ENCODE measurements around the gene SHISA8.

The SHISA8 gene

DNA sequence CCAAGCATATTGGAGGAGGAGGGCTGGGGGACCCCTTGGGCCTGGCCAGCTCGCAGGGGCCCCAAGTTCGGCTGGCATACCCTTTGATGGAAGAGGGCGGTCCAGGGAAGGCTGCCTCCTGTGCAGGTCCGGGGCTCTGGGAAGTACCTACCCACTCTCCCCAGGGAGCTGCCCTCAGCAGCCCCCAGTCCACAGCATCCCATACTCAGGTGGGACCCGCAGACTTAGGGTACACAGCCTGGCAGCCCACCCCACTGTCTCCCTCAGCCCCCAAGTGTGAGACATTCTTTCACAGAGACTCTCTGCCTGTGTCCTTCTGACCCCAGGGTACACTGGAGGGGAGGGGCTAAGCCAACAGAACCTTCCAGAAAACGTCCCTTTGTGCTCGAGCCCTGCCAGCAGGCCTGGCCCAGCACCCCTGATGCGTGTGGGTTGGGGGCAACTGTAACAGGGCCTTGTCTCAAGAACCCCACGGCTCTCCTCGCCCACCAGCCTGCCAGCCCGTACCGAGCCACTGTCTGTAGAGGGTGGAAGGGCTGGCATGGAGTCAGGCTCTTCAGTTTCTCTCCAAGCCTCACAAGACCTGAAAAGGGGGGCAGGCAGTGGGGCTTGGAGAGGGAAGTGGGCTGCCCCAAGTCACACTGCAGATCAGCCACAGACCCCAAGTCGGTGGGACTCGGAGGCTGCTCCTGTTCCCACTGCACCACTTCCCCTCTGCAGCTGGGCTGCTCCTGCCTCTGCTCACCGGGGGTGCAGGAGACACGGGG, 18.7 kb upstream of the SHISA8 start:
- no peak for DNase-seq (ENCODE audit: low spot score)
- TF ChIP-seq, protein P1, sequence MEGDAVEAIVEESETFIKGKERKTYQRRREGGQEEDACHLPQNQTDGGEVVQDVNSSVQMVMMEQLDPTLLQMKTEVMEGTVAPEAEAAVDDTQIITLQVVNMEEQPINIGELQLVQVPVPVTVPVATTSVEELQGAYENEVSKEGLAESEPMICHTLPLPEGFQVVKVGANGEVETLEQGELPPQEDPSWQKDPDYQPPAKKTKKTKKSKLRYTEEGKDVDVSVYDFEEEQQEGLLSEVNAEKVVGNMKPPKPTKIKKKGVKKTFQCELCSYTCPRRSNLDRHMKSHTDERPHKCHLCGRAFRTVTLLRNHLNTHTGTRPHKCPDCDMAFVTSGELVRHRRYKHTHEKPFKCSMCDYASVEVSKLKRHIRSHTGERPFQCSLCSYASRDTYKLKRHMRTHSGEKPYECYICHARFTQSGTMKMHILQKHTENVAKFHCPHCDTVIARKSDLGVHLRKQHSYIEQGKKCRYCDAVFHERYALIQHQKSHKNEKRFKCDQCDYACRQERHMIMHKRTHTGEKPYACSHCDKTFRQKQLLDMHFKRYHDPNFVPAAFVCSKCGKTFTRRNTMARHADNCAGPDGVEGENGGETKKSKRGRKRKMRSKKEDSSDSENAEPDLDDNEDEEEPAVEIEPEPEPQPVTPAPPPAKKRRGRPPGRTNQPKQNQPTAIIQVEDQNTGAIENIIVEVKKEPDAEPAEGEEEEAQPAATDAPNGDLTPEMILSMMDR (IDR thresholded peaks at IDR 0.05; ENCODE audit: borderline replicate concordance, control extremely low read depth, extremely low read depth, insufficient read depth, missing control alignments) = no peak
- in situ Hi-C loops (cut with MboI; ENCODE audit: low sequenced_read_pairs, unreplicated experiment) = no loop called here

DNA sequence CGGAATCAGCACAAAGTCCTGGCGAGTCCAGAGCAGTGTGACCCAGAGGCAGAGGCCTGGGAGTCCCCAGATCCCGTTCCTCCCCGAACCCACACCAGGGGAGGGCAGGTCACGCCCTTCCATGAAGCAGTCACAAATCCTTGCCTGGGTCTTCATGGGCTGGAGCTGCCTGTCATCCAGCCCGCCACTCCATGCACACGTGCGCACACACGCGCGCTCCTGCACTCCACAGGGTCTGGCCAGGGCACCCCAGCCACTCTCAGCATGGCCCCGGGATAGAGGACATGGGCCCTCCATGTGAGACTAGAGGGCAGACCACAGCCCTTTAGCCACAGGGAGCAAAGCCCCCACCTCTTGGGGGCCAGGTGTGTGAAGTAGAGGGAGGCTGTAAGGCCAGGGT, 17.5 kb upstream of the SHISA8 start:
- no peak for DNase-seq (ENCODE audit: low spot score)
- in situ Hi-C loops (cut with MboI; ENCODE audit: low sequenced_read_pairs, unreplicated experiment) = no loop called here
- TF ChIP-seq, protein P1 (IDR thresholded peaks at IDR 0.05; ENCODE audit: borderline replicate concordance, control extremely low read depth, extremely low read depth, insufficient read depth, missing control alignments) = no peak

DNA sequence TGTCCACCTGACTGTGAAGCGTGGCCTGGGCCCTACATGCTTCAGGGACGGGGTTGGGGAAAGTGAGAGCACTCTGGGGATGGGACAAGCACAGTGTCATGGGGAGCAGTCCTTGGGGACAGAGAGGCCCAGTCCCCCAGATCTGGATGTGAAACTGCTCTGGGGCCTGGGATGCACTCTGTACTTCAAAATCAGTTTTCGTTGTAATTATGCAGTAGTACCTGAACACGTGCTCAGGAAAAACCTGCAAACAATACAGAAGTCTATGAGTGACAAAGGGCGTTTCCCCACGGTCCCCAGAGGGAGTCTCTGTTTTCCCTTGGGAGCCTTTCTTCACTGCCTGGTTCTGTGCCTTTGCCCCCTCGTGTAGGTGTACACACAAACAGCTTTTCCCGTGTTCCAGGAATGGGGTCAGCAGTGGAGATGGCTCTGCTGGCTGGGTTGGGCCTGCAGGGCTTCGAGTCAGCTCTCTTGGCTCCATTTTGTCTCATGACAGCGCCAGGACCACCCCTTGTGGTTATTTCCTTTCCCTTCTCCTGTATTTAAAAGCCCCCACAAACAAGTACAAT, 16.9 kb upstream of the SHISA8 start:
- DNase-seq (ENCODE audit: low spot score) = no peak
- in situ Hi-C loops (cut with MboI; ENCODE audit: low sequenced_read_pairs, unreplicated experiment) = no loop called here
- TF ChIP-seq, protein P1 (IDR thresholded peaks at IDR 0.05; ENCODE audit: borderline replicate concordance, control extremely low read depth, extremely low read depth, insufficient read depth, missing control alignments) = no peak

DNA sequence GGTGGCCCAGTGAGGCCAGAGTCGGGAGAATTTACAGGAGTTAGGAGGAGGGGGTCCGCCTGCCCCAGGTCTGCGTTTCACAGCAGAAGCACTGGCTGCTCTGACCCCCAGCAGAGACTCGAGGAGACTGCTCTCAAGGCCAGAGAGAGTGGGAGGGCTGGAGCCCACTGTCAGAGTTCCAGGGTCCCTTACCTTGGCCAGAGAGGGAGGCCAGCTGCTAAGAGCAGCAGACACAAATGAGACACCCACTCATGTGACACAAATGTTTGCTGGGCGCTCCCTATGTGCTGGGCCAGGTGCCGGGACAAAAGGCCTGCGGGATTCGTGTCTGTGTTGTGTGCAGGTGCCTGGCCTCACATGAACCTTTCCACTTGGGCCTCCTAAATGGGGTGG, 14.5 kb upstream of the SHISA8 start:
- no peak for DNase-seq (ENCODE audit: low spot score)
- in situ Hi-C loops (cut with MboI; ENCODE audit: low sequenced_read_pairs, unreplicated experiment) = no loop called here
- TF ChIP-seq, protein P1 (IDR thresholded peaks at IDR 0.05; ENCODE audit: borderline replicate concordance, control extremely low read depth, extremely low read depth, insufficient read depth, missing control alignments) = no peak

DNA sequence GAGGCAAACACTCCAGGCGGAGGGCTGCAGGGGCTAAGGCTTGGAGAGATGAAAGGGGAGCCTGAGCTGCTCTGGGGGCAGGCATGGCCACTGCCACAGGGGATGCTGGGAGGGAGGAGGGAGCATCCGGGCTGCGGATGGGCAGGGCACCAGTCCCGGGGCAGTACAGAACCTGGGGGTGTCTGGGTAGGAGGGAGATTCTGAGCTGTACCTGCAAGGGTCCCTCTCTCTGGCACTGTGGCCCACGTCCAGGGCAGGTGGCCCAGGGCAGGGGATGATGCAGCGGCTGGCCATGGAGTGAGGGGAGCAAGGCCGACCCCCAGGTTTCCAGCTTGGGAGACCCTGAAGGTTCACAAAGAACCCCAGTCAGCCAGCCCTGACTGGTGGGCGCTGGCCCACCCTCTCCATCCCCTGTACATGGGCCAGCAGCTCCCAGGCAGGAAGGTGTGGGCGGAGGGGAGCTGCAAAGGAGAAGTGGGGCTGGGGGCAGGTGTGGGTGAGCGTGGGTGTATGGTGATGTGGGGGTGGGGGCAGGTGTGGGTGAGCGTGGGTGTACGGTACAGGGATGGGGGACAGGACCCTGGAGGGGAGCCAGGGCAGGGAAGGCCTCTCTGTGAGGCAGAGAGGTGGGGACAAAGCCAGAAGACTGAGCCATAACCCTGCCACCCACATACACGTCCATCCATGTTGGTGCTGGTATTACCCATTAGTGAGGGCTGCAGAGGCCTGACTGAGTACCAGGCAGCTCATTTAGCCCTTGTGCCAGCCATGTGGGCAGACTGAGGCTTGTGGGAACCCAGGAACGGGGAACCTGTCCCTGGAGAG, 13.9 kb upstream of the SHISA8 start:
- in situ Hi-C loops (cut with MboI; ENCODE audit: low sequenced_read_pairs, unreplicated experiment) = no loop called here
- TF ChIP-seq, protein P1 (IDR thresholded peaks at IDR 0.05; ENCODE audit: borderline replicate concordance, control extremely low read depth, extremely low read depth, insufficient read depth, missing control alignments) = no peak

DNA sequence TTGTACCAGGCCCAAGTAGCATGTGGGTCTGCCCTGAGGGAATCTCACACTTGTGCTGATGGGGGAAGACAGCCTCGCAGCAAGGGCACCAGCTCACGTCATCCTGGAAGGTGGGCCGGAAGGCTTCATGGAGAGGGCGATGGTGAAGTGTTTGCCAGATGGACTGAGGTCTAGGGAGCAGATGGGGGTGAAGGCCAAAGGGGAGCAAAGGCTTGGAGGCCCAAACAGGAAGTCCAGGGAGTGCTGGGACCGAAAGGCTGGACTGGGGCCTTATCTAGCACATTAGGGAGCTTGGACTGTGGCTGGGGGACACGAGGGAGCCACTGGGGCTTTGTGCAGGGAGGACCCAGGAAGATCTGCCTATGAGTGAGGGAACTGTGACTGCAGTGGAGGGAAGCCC, 12.9 kb upstream of the SHISA8 start:
- TF ChIP-seq, protein P1 (IDR thresholded peaks at IDR 0.05; ENCODE audit: borderline replicate concordance, control extremely low read depth, extremely low read depth, insufficient read depth, missing control alignments) = no peak
- DNase-seq (ENCODE audit: low spot score) = no peak
- in situ Hi-C loops (cut with MboI; ENCODE audit: low sequenced_read_pairs, unreplicated experiment) = no loop called here

More for the DNA sequence above, 13.9 kb upstream of the SHISA8 start:
- DNase-seq (ENCODE audit: low spot score) = no peak

Data from GM13976 (cell line).